WTC11 (cell line): ENCODE data around the gene SERPING1.

Experiments
- ATF3 ChIP-seq: sonication (generic); formaldehyde crosslinking; conservative IDR thresholded peaks from 2 replicates; pipeline ENCODE4 v1.8.1; 2022; ENCODE audit warnings: mild to moderate bottlenecking, missing genetic modification reagents
- FOXP4 ChIP-seq: sonication (generic); formaldehyde crosslinking; IDR thresholded peaks from 2 replicates; pipeline ENCODE4 v1.8.0; 2022; ENCODE audit warnings: mild to moderate bottlenecking, missing genetic modification reagents
- NR2C2 ChIP-seq: sonication (generic); formaldehyde crosslinking; IDR thresholded peaks from 2 replicates; pipeline ENCODE4 v1.8.0; 2022; ENCODE audit warnings: mild to moderate bottlenecking, missing genetic modification reagents
- TEAD4 ChIP-seq: sonication (generic); formaldehyde crosslinking; IDR thresholded peaks from 2 replicates; pipeline ENCODE4 v1.8.0; 2022; ENCODE audit warnings: mild to moderate bottlenecking, missing genetic modification reagents
- TF ChIP-seq, protein P1 (sequence below): fragments of 200-600 bp; IDR thresholded peaks from 2 replicates; pipeline ENCODE4 v1.8.0; 2022; ENCODE audit warnings: antibody characterized with exemption

DNA sequence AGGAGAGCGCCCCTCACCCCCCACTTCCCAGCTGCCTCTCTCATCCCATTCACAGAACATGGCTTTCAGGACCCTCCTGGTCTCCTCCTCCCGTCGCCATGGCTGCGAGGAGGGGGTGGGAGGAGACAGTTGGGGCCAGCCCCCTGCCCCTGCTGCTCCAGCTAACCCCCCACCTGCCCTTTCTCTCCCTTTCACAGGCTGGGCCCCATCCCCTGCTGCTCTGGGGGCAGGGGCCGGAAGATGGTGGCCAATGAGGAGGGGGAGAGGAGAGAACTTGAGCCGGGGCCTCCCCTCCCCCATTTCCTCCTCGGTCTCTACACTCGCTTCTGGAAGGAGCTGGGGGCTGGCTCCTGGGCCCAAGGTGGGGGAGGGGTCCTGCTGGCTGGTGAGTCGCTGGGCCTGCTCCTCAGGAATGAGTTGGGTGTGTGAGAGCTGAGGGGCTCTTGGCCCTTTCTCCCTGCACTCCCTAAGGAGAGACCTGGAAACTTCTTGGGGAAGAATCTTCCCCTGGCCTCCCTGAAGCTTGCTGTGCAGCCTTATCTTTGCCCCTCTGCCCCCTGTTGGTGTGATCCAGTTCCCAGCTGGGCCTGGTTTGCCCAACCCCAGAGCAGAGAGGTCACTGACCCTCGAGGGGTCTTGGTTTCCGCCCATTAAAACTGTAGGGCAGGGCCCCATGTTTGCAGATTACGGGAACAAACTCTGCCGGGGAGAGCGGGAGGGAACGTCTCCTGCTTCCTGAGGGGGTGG is 42.0 kb downstream of the SERPING1 start:
- TF ChIP-seq, protein P1, sequence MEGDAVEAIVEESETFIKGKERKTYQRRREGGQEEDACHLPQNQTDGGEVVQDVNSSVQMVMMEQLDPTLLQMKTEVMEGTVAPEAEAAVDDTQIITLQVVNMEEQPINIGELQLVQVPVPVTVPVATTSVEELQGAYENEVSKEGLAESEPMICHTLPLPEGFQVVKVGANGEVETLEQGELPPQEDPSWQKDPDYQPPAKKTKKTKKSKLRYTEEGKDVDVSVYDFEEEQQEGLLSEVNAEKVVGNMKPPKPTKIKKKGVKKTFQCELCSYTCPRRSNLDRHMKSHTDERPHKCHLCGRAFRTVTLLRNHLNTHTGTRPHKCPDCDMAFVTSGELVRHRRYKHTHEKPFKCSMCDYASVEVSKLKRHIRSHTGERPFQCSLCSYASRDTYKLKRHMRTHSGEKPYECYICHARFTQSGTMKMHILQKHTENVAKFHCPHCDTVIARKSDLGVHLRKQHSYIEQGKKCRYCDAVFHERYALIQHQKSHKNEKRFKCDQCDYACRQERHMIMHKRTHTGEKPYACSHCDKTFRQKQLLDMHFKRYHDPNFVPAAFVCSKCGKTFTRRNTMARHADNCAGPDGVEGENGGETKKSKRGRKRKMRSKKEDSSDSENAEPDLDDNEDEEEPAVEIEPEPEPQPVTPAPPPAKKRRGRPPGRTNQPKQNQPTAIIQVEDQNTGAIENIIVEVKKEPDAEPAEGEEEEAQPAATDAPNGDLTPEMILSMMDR = no peak
- TF ChIP-seq NR2C2 (CRISPR knock-in tag) (no peak), FOXP4 (CRISPR knock-in tag) (peak; percentile 93), ATF3 (CRISPR knock-in tag) (no peak), TEAD4 (CRISPR knock-in tag) (no peak; the same call in 1 of the 2 replicates)
